ENCODE data around the gene RUSF1.
A peak's percentile ranks its signal among the peaks of the same experiment; 100 is the strongest.
"Not testable (repeated sequence)": the region's sequence is repeated elsewhere in the genome, so short reads cannot be mapped to it uniquely, and the experiment has no call there.

Gene RUSF1

DNA sequence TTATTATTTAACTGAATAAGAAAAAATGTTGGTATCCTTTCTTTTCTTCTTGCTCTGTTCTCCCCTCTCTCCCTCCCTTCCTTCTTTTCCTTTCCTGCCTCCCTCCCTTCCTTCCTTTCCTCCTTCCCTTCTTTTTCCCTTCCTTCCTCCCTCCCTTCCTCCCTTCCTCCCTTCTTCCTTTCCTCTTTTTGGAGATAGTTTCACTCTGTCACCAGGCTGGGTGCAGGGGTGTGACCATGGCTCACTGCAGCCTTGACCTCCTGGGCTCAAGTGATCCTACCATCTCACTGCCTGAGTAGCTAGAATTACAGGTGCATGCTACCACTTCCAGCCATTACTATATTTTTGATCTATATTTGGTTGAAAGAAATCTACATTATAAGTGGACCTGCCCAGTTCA lies 5.7 kb upstream of the RUSF1 start:
- no peak for DNase-seq

DNA sequence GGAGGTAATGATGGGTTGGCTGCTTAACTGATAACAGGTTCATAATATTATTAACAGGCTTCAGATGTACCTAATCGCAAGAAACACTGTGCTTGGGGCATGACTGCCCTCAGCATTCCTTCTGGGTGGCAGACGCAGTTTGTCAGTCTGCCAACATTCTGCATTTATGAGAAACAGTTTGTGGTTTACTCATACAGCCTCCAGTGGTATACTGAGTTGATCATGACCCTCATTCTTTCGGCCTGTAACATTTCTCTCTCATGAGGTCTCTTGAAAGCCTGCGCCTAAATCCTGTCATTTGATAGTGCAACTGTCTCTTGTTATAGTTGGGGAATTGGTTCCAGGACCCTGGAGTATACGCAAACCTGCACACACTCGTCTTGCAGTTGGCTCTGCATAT lies 4.9 kb upstream of the RUSF1 start:
- peak; percentile 39 for DNase-seq

DNA sequence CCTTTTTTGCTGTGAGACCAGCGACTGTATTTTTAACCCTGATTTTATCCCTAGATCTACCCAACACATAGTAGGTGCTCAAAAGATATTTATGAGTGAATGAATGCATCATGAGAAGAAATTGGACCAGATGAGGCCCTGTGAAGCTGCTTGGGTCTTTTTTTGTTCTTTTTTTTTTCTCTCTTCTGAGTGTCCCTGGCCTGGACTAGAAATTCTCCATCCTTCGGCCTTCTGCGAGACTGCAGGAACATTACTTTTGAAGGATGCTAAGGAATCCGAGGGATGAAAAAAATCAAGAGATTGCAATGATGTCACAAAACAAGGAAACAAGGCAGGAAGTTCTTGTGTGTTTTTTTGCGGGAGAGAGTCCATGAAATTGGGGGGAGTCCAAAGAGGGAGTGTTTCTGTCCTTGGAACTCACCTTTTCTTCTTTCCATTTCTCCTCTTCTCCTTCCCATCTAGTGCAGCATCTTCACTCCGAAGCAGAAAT lies 560 bp upstream of the RUSF1 start:
- DNase-seq: peak; percentile 42

GRCh38 chr16:31507617-31507928 lies 618 bp downstream of the RUSF1 start:
- DNase-seq: no peak

DNA sequence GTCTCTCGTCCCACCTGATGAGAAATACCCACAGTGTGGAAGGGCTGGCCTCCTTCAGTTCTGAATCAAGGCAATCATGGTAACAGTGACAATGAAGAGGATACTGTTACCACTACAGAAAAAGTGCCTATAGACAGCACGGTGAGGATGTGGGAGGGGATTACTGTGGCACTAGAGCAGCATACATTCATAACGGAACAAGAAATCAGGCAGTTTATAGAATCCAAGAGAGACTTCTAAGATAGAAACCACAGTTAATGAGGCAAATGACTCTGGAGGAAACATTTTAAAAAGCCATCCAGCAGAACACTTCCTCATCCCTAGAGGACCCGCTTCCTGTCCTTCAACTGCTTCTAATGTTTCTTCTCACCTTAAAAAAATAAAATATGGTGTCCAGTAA lies 2.7 kb downstream of the RUSF1 start:
- no peak for DNase-seq

GRCh38 chr16:31504159-31504558 lies 4.0 kb downstream of the RUSF1 start:
- DNase-seq: no peak

DNA sequence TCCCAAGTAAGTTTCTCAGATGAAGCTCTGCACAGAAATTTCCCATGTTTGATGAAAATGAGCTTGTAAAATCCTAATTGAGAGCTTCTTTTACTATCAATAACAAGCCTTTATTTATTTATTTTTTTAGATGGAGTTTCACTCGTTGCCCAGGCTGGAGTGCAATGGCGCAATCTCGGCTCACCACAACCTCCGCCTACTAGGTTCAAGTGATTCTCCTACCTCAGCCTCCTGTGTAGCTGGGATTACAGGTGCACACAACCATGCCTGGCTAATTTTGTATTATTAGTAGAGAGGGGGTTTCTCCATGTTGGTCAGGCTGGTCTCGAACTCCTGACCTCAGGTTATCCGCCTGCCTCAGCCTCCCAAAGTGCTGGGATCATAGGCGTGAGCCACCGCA lies 4.6 kb downstream of the RUSF1 start:
- DNase-seq: not testable (repeated sequence)

- no peak for DNase-seq
Measured at GRCh38 chr16:31502981-31503380, 5.2 kb downstream of the RUSF1 start.

GRCh38 chr16:31501966-31502348 lies 6.2 kb downstream of the RUSF1 start:
- DNase-seq: no peak

DNA sequence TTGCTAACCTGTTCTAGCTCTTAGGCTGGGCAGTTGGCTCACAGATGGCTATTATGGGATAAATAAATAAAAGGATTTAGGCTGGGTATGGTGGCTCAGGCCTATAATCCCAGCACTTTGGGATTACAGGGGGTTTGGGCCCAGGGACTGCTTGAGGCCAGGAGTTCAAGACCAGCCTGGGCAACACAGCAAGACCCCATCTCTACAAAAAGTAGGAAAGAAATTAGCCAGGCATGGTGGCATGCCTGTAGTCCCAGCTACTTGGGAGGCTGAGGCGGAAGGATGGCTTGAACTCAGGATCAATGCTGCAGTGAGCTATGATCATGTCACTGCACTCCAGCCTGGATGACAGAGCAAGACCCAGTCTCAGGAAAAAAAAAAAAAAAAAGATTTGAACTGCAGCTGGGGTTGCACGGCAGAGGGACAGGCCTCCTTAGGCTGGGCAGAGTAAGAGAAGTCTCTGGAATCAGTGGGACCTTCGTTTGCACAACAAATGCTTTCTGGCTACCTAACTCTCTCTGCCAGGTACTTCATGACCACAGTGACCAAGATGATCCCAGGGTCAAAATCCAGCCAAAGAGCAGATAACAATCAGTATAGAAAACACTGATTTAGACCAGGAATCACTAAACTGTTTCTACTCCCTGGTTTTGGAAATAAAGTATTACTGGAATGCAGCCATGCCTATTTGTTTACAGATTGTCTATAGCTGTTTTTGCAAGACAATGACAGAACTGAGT lies 6.8 kb downstream of the RUSF1 start:
- no peak for DNase-seq

DNA sequence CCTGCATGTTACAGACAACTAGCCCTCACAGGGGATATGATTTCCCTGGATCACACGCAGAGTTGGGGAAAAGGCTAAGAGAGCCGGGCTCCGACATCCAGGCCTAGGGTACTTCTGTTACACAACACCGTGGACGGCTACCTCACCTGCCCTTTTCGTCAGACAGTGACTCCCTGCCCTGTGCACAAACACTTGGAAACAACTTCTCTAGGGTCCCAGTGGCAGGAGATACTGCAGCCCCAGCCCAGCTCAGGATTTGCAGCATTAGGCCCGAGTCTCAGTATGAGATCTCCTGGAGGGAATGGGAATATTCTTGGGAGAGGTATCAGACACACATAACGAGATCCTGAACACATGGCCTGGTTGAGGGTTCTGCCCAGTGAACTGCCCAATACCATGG lies 8.3 kb downstream of the RUSF1 start:
- no peak for DNase-seq

DNA sequence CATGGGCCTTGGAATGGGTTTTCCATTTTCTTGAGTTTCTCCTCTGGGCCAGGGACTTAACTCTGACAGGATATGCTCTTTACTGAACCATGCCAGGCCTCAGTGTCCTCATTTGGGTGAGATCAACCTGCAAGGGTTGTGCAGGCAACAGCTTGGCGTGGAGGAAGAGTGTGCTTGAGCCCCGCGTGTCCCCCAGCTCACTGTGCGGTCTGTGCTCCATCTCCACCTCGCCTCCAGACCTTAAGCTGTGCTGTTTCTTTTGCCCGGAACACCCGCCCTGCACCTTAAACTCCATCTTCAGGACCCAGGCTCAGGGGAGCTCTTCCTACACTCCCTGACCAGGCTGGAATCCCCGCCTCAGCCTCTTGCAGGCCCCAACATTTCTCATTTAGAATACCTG lies 9.7 kb downstream of the RUSF1 start:
- no peak for DNase-seq

DNA sequence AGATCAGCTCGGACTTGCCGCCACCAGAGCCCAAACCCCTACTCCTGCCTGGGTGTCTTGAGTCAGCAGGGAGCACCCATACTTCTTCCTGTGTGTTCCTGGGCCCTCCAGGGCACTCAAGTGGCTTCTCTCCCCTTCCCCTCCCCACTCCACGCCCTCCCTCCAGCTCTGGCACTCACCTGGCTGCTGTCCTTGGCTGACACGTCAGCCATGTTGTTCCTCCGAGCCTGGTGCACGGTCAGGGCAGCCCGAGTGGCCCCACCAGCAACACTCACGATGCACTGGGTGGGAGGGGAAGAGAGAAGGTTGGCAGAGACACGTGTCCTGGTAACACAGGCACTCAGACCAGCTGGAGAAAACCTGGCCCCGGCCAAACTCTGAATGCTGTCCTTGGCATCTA lies 11.5 kb downstream of the RUSF1 start:
- DNase-seq: no peak

DNA sequence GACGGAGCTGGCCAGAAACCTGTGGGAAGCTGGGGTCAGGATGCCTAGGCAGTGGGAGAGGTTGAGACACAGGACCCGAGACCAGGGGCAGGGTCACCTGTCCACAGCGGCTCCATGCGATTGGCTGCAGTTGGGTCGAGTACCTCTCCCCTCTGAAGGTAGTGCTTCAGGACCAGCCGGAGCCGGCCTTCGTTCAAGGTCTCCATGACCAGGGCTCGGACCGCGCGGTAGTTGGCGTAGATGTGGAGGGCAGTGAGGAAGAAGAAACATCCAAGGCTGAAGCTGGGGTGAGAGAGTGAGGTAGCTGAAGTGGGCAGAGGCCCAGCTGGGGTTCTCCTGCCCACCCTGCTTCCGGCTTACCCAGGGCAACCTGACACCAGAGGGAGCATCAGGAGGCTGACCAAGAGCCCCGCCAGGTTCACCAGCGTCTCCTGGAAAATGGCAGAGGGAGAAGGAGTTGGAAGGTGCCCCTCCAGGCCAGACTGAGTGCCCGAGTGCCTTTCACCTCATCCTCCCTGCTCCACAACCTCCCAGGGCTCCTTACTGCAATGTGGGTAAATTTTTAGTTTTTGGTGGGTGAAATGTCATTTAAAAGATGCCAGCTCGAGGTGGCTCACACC lies 14.6 kb downstream of the RUSF1 start:
- DNase-seq: no peak

GRCh38 chr16:31491778-31492418 lies 16.3 kb downstream of the RUSF1 start:
- no peak for DNase-seq

DNA sequence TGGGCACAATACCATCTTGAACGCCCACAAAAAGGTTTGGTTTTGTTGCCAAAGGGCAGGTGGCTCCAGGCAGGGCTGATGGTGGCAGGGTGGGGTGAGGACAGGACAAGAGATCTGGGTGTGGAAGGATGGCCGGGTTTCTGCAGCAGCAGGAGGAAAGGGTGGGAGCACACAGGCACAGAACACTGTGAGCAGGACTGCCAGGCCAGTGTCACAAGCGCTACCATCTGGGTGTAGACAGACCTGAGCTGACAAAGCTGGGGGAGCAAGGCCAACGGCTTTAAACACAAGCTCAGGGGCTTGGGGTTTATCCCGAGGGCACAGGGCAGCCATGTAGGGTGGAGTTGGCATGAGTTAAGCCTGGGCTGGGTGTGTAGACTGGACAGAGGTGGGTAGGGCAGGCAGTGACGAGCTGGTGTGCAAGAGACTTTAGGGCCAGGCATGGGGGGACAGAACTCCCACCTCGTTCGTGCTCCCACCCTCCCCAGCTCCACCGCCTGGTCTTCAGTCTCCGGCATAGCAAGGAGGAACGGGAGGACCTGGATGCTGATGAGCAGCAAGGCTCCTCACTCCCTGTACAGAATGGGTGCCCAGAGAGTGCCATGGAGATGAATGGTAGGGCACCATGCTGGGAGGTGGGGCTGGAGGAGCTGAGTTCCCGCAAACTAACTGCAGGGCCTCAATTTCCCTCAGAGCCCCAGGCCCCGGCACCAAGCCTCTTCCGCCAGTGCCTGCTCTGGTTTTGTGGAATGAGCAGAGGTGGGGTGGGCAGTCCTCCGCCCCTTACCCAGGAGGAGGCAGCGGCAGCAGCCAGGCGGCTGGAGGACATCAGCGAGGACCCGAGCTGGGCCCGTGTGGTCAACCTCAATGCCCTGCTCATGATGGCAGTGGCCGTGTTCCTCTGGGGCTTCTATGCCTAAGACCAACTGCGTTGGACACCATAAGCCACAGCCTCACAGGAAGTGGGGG lies 18.3 kb downstream of the RUSF1 start:
- no peak for DNase-seq

- DNase-seq: no peak
Measured at GRCh38 chr16:31489298-31489564, 19.0 kb downstream of the RUSF1 start.

GRCh38 chr16:31488468-31489297 lies 19.5 kb downstream of the RUSF1 start:
- DNase-seq: no peak

DNA sequence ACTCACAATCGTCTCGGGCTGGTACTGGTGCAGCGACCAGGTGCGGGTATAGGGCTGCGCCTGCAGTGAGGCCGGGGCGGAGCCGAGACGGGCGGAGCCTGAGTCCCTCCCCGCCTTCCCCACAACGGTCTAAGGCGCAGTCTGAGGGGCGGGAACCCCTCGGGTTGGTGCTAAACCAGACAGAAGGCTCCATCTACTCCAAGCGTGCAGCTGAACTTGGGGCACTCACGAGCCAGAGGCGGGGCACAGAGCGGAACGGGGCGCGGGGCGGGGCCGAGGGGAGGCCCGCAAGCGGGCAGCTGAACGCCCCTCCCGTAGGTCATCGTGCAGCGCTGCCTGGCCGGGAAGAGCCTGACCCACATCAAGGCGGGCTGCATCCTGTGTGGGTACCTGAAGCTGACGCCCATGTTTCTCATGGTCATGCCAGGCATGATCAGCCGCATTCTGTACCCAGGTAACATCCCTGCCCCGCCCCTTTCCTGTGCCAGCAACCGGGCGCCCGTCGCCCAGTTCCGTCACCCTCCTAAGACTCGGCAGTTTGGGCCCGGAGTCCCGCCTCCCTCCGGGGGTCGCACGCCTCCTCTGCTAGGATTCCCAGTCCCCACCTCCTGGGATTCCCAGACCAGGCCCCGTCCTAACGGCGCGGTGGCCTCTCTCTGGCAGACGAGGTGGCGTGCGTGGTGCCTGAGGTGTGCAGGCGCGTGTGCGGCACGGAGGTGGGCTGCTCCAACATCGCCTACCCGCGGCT lies 20.3 kb downstream of the RUSF1 start:
- no peak for DNase-seq

DNA sequence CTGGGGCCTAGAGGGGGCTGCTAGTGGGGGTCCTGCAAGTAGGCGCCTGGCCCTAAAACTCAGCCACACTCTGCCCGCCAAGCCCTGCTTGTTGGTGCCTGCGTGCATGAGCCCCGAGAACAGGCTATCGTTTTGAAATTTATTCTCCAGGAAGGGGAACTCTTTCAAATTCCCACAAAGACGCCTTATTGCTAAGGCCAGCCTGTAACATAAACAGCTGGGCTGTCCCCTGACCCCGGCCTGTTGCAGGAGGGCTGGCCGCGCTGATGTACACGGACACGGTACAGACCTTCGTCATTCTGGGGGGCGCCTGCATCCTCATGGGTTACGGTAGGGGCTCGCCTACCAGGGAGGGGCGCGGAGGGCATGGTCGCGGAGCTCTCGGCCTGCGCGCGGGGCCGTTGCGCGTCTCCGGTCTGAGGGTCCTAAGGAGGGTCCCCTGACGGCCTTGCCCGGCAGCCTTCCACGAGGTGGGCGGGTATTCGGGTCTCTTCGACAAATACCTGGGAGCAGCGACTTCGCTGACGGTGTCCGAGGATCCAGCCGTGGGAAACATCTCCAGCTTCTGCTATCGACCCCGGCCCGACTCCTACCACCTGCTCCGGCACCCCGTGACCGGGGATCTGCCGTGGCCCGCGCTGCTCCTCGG lies 21.0 kb downstream of the RUSF1 start:
- no peak for DNase-seq

GRCh38 chr16:31486045-31486444 lies 22.1 kb downstream of the RUSF1 start:
- no peak for DNase-seq

Data from HCEC 1CT (cell line).